ENCODE measurements around the gene PRKCB. TPM values are rescaled to one million over a fixed set of nuclear protein-coding genes. Genes with fewer than 3 reads are reported as not detected.

Gene PRKCB
- total and polyA plus RNA-seq, 2 of the 8 experiments (the other 6 are each of a cell fraction or from before 2014, with no cell fraction given): 7.1 to 12.1 TPM

DNA sequence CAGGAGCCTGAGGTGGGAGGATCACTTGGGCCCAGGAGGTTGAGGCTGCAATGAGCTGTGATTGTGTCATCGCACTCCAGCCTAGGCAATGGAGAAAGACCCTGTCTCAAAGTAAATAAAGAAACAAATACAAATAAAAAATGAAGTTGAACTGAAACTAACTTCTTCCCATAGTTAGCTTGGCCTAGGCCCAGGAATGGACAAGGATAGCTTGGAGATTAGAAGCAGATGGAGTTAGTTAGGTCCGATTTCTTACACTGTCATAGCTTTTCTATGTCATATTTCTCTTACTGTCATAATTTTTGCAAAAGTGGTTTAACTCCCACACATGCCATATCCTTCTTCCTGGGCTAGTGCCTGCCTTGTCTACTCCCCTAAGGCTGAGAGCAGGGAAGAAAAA lies 265.6 kb downstream of the PRKCB start (continued):
- TF ChIP-seq EZH2 (IDR thresholded peaks at IDR 0.05; ENCODE audit: low read depth, low read length, severe bottlenecking) (no peak), SP2 (IDR thresholded peaks at IDR 0.05; ENCODE audit: low read length) (no peak), SIRT6 (IDR thresholded peaks at IDR 0.05; ENCODE audit: low read length) (no peak), RNF2 (IDR thresholded peaks at IDR 0.05; ENCODE audit: borderline replicate concordance, low read depth, low read length, missing control alignments, poor library complexity, severe bottlenecking) (no peak)
- TF ChIP-seq, protein P1, sequence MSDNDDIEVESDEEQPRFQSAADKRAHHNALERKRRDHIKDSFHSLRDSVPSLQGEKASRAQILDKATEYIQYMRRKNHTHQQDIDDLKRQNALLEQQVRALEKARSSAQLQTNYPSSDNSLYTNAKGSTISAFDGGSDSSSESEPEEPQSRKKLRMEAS (IDR thresholded peaks at IDR 0.05): no peak
